Fibroblast of mammary gland (primary cell): ENCODE measurements around the gene TBK1.
"Not testable (repeated sequence)": the region's sequence is repeated elsewhere in the genome, so short reads cannot be mapped to it uniquely, and the experiment has no call there.

ENCODE experiments used
- DNase-seq: peaks from one replicate; pipeline ENCODE4 v3.0.0-alpha.2; 2010; ENCODE audit warnings: low read depth
- H3K4me3 ChIP-seq: 2 replicates; pipeline ENCODE4 v1.5.1; 2011; ENCODE audit warnings: low read depth, mild to moderate bottlenecking, low read length, moderate library complexity; ENCODE audit not compliant: control insufficient read depth
- TF ChIP-seq, protein P1 (sequence below): conservative IDR thresholded peaks from 2 replicates; pipeline ENCODE4 v1.5.1; 2011; ENCODE audit warnings: low read depth, low read length, inconsistent platforms; ENCODE audit not compliant: control insufficient read depth, insufficient read depth

The TBK1 gene

GRCh38 chr12:64534672-64535199 is 82.8 kb downstream of the TBK1 start:
- H3K4me3 ChIP-seq: no peak overlapping the region
- no peak for DNase-seq
- TF ChIP-seq, protein P1, sequence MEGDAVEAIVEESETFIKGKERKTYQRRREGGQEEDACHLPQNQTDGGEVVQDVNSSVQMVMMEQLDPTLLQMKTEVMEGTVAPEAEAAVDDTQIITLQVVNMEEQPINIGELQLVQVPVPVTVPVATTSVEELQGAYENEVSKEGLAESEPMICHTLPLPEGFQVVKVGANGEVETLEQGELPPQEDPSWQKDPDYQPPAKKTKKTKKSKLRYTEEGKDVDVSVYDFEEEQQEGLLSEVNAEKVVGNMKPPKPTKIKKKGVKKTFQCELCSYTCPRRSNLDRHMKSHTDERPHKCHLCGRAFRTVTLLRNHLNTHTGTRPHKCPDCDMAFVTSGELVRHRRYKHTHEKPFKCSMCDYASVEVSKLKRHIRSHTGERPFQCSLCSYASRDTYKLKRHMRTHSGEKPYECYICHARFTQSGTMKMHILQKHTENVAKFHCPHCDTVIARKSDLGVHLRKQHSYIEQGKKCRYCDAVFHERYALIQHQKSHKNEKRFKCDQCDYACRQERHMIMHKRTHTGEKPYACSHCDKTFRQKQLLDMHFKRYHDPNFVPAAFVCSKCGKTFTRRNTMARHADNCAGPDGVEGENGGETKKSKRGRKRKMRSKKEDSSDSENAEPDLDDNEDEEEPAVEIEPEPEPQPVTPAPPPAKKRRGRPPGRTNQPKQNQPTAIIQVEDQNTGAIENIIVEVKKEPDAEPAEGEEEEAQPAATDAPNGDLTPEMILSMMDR: no peak

GRCh38 chr12:64538121-64538520 is 86.2 kb downstream of the TBK1 start:
- DNase-seq: peak; percentile 65
- TF ChIP-seq, protein P1: no peak
- H3K4me3 ChIP-seq: no peak overlapping the region

- DNase-seq: peak; percentile 75
These were observed 90.6 kb downstream of the TBK1 start for GRCh38 chr12:64542409-64543047.

DNA sequence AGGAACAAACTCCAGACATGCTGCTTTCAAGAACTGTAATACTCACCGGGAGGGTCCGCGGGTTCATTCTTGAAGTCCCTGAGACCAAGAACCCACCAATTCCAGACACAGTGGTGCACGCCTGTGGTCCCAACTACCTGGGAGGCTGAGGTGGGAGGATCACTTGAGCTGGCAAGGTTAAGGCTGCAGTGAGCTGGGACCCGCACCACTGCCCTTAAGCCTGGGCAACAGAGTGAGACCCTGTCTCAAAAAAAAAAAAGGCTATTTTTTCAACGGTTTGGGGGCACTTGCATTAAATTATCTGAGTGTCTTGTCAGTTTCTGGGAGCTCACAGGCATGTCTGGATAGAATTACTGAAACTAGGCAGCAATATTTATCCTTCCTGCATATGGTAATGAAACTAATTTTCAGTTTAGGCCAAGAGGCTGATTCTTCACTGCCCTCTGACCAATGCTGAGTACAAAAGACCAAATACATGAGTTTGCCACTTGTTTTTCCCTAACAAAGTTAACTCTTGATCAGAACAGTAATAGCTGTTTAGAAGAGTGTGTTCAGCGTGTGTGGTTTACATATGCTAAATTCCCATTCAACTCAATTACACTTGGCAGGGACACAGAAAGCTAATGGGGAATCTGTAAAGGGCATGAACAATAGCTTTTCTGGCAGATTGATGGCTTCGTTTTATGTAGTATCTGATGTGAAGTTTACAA is 92.6 kb downstream of the TBK1 start:
- TF ChIP-seq, protein P1: no peak
- H3K4me3 ChIP-seq: no peak overlapping the region
- no peak for DNase-seq

More at GRCh38 chr12:64542409-64543047, 90.6 kb downstream of the TBK1 start:
- H3K4me3 ChIP-seq: not testable (repeated sequence)

DNA sequence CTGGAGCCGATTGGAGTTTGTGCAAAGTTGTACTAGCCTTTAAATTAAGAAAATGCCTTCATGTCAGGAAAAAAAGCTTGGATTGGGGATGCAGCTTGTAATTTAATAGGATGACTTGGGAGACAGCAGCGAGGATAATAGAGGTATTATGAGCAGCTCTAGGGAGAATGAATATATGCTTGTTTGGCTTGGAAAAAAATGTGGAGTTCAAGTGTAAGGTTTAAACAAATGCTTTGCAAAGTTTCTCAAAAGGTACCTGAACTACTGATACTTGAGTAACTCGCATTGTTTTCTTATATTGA is 93.1 kb downstream of the TBK1 start:
- TF ChIP-seq, protein P1: no peak

GRCh38 chr12:64549108-64549507 is 97.2 kb downstream of the TBK1 start:
- TF ChIP-seq, protein P1: no peak
- no peak overlapping the region for H3K4me3 ChIP-seq
- DNase-seq: no peak

More for the DNA sequence above, 93.1 kb downstream of the TBK1 start:
- no peak overlapping the region for H3K4me3 ChIP-seq
- no peak for DNase-seq

GRCh38 chr12:64550755-64551154 is 98.8 kb downstream of the TBK1 start:
- H3K4me3 ChIP-seq: no peak overlapping the region
- TF ChIP-seq, protein P1: no peak
- DNase-seq: peak; percentile 19
